Uterus (tissue), 2 donors: Measurements from ENCODE around the gene KRTAP5-2.

Experiments
- POLR2A ChIP-seq, 2 donors: fragments of 450-650 bp; IDR thresholded peaks; one replicate each; pipeline ENCODE4 v1.6.1; 2016; ENCODE audit warnings: antibody characterized with exemption in 2 of 2, mild to moderate bottlenecking in 1 of 2, moderate library complexity in 1 of 2
- TF ChIP-seq, protein P1 (sequence below), 4 experiments: fragments of 200-600 bp in 2 of 4; fragments of 450-650 bp in 2 of 4; sonication (generic) in 2 of 4; IDR thresholded peaks; one replicate each; pipeline ENCODE4 v1.5.1; 2016 to 2019; ENCODE audit warnings: antibody characterized with exemption in 4 of 4, mild to moderate bottlenecking in 2 of 4, moderate library complexity in 1 of 4

DNA sequence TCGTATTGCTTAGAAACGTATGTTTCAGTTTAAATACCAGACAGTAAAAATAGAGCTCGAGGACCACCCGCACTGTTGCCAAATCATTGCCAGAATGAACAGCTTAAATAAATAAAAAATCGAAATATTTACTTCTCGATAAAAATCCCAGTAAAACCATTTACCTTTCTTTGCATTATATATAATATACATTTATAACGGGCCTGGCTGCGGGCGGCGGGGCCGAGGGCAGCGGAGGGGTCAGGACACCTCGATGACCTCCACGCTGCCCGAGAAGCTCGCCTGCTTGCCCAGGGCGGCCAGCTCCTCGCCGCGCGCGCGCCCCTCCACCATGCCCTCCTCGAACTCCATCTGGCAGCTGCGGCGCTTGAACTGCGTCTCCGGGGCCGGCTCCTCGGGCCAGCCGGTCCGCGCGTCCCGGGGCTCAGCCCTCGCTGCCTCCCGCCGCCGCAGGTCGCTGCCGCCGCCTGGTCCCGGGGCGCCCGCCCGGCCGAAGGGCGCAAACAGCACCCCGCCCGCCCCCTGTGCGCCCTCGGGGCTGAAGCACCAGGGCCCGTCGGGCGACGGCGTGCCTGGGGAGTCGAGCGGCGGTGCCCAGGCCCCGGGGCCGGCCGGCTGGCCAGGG, 41.7 kb downstream of the KRTAP5-2 start:
- TF ChIP-seq, protein P1, sequence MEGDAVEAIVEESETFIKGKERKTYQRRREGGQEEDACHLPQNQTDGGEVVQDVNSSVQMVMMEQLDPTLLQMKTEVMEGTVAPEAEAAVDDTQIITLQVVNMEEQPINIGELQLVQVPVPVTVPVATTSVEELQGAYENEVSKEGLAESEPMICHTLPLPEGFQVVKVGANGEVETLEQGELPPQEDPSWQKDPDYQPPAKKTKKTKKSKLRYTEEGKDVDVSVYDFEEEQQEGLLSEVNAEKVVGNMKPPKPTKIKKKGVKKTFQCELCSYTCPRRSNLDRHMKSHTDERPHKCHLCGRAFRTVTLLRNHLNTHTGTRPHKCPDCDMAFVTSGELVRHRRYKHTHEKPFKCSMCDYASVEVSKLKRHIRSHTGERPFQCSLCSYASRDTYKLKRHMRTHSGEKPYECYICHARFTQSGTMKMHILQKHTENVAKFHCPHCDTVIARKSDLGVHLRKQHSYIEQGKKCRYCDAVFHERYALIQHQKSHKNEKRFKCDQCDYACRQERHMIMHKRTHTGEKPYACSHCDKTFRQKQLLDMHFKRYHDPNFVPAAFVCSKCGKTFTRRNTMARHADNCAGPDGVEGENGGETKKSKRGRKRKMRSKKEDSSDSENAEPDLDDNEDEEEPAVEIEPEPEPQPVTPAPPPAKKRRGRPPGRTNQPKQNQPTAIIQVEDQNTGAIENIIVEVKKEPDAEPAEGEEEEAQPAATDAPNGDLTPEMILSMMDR (IDR thresholded peaks at IDR 0.05): no peak
- no peak for TF ChIP-seq POLR2A (IDR thresholded peaks at IDR 0.05)
